Natural killer cell (primary cell): ENCODE measurements around the gene ARL11. TPM values are rescaled to one million over a fixed set of nuclear protein-coding genes. Genes with fewer than 3 reads are reported as not detected.

Source experiments
- ATAC-seq, 3 donors: fragments of 150-1000 bp in 2 of 3; fragments of 200-7000 bp in 1 of 3; cut with Tn5 transposase; 1 replicate in 1 of 3; 2 replicates in 2 of 3; pipeline ENCODE4 v1.10.0; 2021; ENCODE audit warnings: mild to moderate bottlenecking in 2 of 3, moderate library complexity in 2 of 3
- DNase-seq, 2 donors: peaks; one replicate each; pipeline versions ENCODE4 v3.0.0 to v3.0.0-alpha.2; 2013 to 2021; ENCODE audit warnings: mixed read lengths in 1 of 2
- H3K27ac ChIP-seq: one replicate; pipeline ENCODE4 v1.5.1; 2013; ENCODE audit warnings: mild to moderate bottlenecking, low read length
- H3K27me3 ChIP-seq: one replicate; pipeline ENCODE4 v1.6.1; 2013; ENCODE audit warnings: low read length; ENCODE audit not compliant: control insufficient read depth, insufficient read depth
- H3K36me3 ChIP-seq: one replicate; pipeline ENCODE4 v1.6.1; 2013; ENCODE audit warnings: low read length; ENCODE audit not compliant: control insufficient read depth, insufficient read depth
- H3K4me1 ChIP-seq: one replicate; pipeline ENCODE4 v1.6.1; 2013; ENCODE audit warnings: low read length; ENCODE audit not compliant: control insufficient read depth, insufficient read depth
- H3K4me3 ChIP-seq: one replicate; pipeline ENCODE4 v1.5.1; 2013; ENCODE audit warnings: low read length
- H3K9me3 ChIP-seq: one replicate; pipeline ENCODE4 v1.6.1; 2013; ENCODE audit warnings: low read length; ENCODE audit not compliant: control insufficient read depth, insufficient read depth
- H3K27ac Mint-ChIP-seq, 2 donors: one replicate each; pipeline ENCODE4 v1.8.0; 2022; ENCODE audit warnings: mild to moderate bottlenecking in 2 of 2, mixed read lengths in 2 of 2, moderate library complexity in 1 of 2
- H3K27me3 Mint-ChIP-seq, 2 donors: one replicate each; pipeline ENCODE4 v1.8.0; 2022; ENCODE audit warnings: low read depth in 2 of 2, mixed read lengths in 2 of 2
- H3K36me3 Mint-ChIP-seq: one replicate; pipeline ENCODE4 v1.8.0; 2022; ENCODE audit warnings: mixed read lengths
- H3K4me1 Mint-ChIP-seq, 2 donors: one replicate each; pipeline ENCODE4 v1.8.0; 2022; ENCODE audit warnings: mixed read lengths in 2 of 2
- H3K4me3 Mint-ChIP-seq: one replicate; pipeline ENCODE4 v1.8.0; 2022; ENCODE audit warnings: mild to moderate bottlenecking, moderate library complexity, mixed read lengths
- H3K9me3 Mint-ChIP-seq, 2 donors: one replicate each; pipeline ENCODE4 v1.8.0; 2022; ENCODE audit warnings: mixed read lengths in 2 of 2
- WGBS: methylation state at CpG from one replicate; pipeline ENCODE4 v1.1.7; 2013; ENCODE audit warnings: missing lambda C conversion rate; ENCODE audit not compliant: insufficient coverage; 5-methylcytosine and 5-hydroxymethylcytosine counted together
- intact Hi-C: fragments of 100-400 bp; cut with micrococcal nuclease; formaldehyde crosslinking; loops from one replicate; pipeline ENCODE4 v1.14.2; 2022
- total RNA-seq, 4 donors: library from RNA; stranded (reverse); fragments of 120-200 nt in 1 of 4; gene quantifications; one replicate each; pipeline versions ENCODE4 v1.2.3 to v1.2.4, GENCODE V29; 2013 to 2022
- TF ChIP-seq, protein P1 (sequence below): fragments of 200-600 bp; IDR thresholded peaks from one replicate; pipeline ENCODE4 v1.8.0; 2022; ENCODE audit warnings: antibody characterized with exemption

The ARL11 gene
- total RNA-seq, 3 donors from 2014 or later (not counting 1 experiment from before 2014, with no cell fraction given), result 0.48 to 1.5 (median 0.61) TPM

DNA sequence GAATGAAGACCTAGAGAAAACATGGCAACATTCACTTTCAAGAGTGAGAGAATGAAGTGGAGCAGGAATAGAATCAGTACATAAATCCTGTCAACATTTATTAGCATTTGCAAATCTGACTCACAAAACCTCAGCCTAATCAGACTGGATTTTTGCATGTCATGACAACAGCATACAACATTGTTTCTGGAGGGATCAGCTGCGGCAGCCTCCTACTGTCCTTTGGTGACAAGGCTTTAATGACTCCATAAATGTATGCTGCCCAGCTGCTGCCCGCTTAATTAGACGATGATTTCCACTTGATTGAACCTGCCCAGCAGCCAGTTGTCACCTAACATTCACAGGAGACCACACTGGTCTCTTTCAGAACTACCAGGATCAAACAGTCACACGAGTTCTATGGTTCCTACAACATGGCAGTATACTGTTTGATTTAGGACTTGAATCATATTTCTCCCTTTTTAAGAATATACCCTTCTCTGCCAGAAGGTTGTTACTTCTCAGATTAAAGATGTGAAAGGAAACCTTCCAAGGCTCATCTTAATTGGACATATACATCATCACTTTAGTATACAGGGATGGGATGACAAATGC, 53.6 kb downstream of the ARL11 start:
- H3K9me3 ChIP-seq, result no peaks in the 10 kb centered on the region
- intact Hi-C loops, result no loop called here
- ATAC-seq, result no peak
- no peak for DNase-seq
- H3K27ac ChIP-seq, result no peak overlapping the region
- Mint-ChIP-seq H3K36me3 (no peaks in the 10 kb centered on the region), H3K27ac (no peak overlapping the region), H3K4me3 (no peak overlapping the region), H3K4me1 (peaks cover 9 to 10% of the 10 kb centered on the region in 2 donors), H3K9me3 (no peaks in the 10 kb centered on the region), H3K27me3 (no peaks in the 10 kb centered on the region)
- 80% methylated on average over 4 of the region's 4 CpGs for WGBS
- TF ChIP-seq, protein P1, sequence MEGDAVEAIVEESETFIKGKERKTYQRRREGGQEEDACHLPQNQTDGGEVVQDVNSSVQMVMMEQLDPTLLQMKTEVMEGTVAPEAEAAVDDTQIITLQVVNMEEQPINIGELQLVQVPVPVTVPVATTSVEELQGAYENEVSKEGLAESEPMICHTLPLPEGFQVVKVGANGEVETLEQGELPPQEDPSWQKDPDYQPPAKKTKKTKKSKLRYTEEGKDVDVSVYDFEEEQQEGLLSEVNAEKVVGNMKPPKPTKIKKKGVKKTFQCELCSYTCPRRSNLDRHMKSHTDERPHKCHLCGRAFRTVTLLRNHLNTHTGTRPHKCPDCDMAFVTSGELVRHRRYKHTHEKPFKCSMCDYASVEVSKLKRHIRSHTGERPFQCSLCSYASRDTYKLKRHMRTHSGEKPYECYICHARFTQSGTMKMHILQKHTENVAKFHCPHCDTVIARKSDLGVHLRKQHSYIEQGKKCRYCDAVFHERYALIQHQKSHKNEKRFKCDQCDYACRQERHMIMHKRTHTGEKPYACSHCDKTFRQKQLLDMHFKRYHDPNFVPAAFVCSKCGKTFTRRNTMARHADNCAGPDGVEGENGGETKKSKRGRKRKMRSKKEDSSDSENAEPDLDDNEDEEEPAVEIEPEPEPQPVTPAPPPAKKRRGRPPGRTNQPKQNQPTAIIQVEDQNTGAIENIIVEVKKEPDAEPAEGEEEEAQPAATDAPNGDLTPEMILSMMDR, result no peak
- no peaks in the 10 kb centered on the region for H3K36me3 ChIP-seq
- H3K4me3 ChIP-seq, result no peak overlapping the region
- no peaks in the 10 kb centered on the region for H3K4me1 ChIP-seq
- no peaks in the 10 kb centered on the region for H3K27me3 ChIP-seq

Other genes with a start within 250 kb of the ARL11 start
- 1 to 10 TPM; 4.4 to 6.5 (median 6.0) TPM for gene CAB39L, start 184.4 kb upstream of the ARL11 start, total RNA-seq
- 10 to 100 TPM; 15.8 to 17.4 (median 16.4) TPM for gene SETDB2, start 184.2 kb upstream of the ARL11 start, total RNA-seq
- 100 to 1,000 TPM in 2 of 3 donors, 10 to 100 TPM in 1; 89.0 to 113 (median 111) TPM for gene PHF11, start 132.6 kb upstream of the ARL11 start, total RNA-seq
- 10 to 100 TPM; 19.7 to 28.5 (median 28.4) TPM for gene RCBTB1, start 42.9 kb upstream of the ARL11 start, total RNA-seq
- 10 to 100 TPM in 2 of 3 donors, 1 to 10 TPM in 1; 7.1 to 11.3 (median 10.7) TPM for gene EBPL, start 63.0 kb downstream of the ARL11 start, total RNA-seq
- 10 to 100 TPM; 27.8 to 35.5 (median 29.8) TPM for gene KPNA3, start 164.2 kb downstream of the ARL11 start, total RNA-seq